Measurements from ENCODE around the gene GRIN2C.

DNA sequence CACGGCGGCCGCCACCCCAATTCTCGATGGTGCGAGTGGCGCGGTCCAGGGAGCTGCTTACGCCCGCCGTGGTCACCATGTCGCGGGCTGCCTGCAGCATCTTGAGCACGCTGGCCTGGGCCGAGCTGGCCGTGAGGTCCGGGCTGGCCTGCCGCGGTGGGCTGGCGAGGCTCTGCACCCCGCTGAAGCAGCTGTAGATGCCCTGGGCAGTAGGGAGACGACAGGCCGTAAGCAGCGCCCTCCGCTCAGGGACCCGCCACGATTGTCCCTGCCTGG lies 16.4 kb downstream of the GRIN2C start:
- TF ChIP-seq NR3C1 (CRISPR knock-in tag; IDR thresholded peaks at IDR 0.05) (no peak), FOXA3 (CRISPR knock-in tag; conservative IDR thresholded peaks at IDR 0.05 in 1 of 2, IDR thresholded peaks at IDR 0.05 in 1 of 2) (no peak), ZBTB12 (CRISPR knock-in tag; IDR thresholded peaks at IDR 0.05) (no peak), ZNF764 (CRISPR knock-in tag; IDR thresholded peaks at IDR 0.05; ENCODE audit: low read depth) (no peak), ZNF609 (CRISPR knock-in tag; IDR thresholded peaks at IDR 0.05; ENCODE audit: borderline replicate concordance) (no peak), C11orf30 (IDR thresholded peaks at IDR 0.05; ENCODE audit: low read depth) (no peak)

Measured in K562 (cell line).